MV-4-11 (cell line): Measurements from ENCODE around the gene DENND4C.
A peak's percentile ranks its signal among the peaks of the same experiment; 100 is the strongest.
"Not testable (repeated sequence)": the region's sequence is repeated elsewhere in the genome, so short reads cannot be mapped to it uniquely, and the experiment has no call there.

ENCODE experiments used
- DNase-seq: peaks from one replicate; lab custom pipeline; 2025; lab: John Stamatoyannopoulos, UW

Gene DENND4C

GRCh38 chr9:19230355-19231125 is at the start of gene DENND4C:
DENND4C (plus strand) TSS chr9:19230693; CDS start chr9:19276175, 45,482 bp downstream.
- DNase-seq: peak; percentile 91

- DNase-seq: no peak
These were observed 49.5 kb upstream of the DENND4C start for GRCh38 chr9:19180991-19181390.

- DNase-seq: no peak
These were observed 48.9 kb upstream of the DENND4C start for GRCh38 chr9:19181561-19181960.

GRCh38 chr9:19184144-19184917 is 46.2 kb upstream of the DENND4C start:
- peak; percentile 84 for DNase-seq

- DNase-seq: no peak
These were observed 45.3 kb upstream of the DENND4C start for GRCh38 chr9:19185191-19185590.

- no peak for DNase-seq
These were observed 44.3 kb upstream of the DENND4C start for GRCh38 chr9:19186232-19186631.

- no peak for DNase-seq
These were observed 41.7 kb upstream of the DENND4C start for GRCh38 chr9:19188771-19189170.

- no peak for DNase-seq
These were observed 38.1 kb upstream of the DENND4C start for GRCh38 chr9:19192202-19193028.

GRCh38 chr9:19193029-19193324 is 37.5 kb upstream of the DENND4C start:
- DNase-seq: no peak

- not testable (repeated sequence) for DNase-seq
These were observed 37.0 kb upstream of the DENND4C start for GRCh38 chr9:19193358-19193973.

GRCh38 chr9:19198406-19198805 is 32.1 kb upstream of the DENND4C start:
- no peak for DNase-seq

GRCh38 chr9:19199012-19199411 is 31.5 kb upstream of the DENND4C start:
- no peak for DNase-seq

GRCh38 chr9:19200229-19200628 is 30.3 kb upstream of the DENND4C start:
- DNase-seq: no peak

- no peak for DNase-seq
These were observed 28.3 kb upstream of the DENND4C start for GRCh38 chr9:19201899-19202891.

- no peak for DNase-seq
These were observed 27.4 kb upstream of the DENND4C start for GRCh38 chr9:19203058-19203457.

- no peak for DNase-seq
These were observed 21.8 kb upstream of the DENND4C start for GRCh38 chr9:19208653-19209052.

- DNase-seq: no peak
These were observed 21.3 kb upstream of the DENND4C start for GRCh38 chr9:19209188-19209587.

- DNase-seq: no peak
These were observed 16.7 kb upstream of the DENND4C start for GRCh38 chr9:19213823-19214222.

- no peak for DNase-seq
These were observed 14.0 kb upstream of the DENND4C start for GRCh38 chr9:19216466-19216865.

GRCh38 chr9:19221326-19221725 is 9.2 kb upstream of the DENND4C start:
- no peak for DNase-seq

- DNase-seq: no peak
These were observed 6.8 kb upstream of the DENND4C start for GRCh38 chr9:19223724-19224123.
